Fibroblast of pulmonary artery (primary cell): Measurements from ENCODE around the gene LIG1.

Experiments used
- DNase-seq: peaks from one replicate; pipeline ENCODE4 v3.0.0-alpha.2; 2010; ENCODE audit warnings: low read depth
- H3K4me3 ChIP-seq: replicated peaks from 2 replicates; pipeline ENCODE4 v1.5.1; 2011; ENCODE audit warnings: low read depth, mild to moderate bottlenecking, control low read depth, low read length, moderate library complexity
- CTCF ChIP-seq: IDR thresholded peaks from 2 replicates; pipeline ENCODE4 v1.5.1; 2011; ENCODE audit warnings: mild to moderate bottlenecking, control low read depth, low read length, inconsistent platforms; ENCODE audit errors: missing control alignments

LIG1 gene

GRCh38 chr19:48183356-48183755 lies 13.2 kb upstream of the LIG1 start:
- H3K4me3 ChIP-seq: no peak overlapping the region
- no peak for DNase-seq
- TF ChIP-seq CTCF: no peak

GRCh38 chr19:48182434-48182833 lies 12.3 kb upstream of the LIG1 start:
- H3K4me3 ChIP-seq: no peak overlapping the region
- DNase-seq: no peak
- no peak for TF ChIP-seq CTCF

- no peak for DNase-seq
- H3K4me3 ChIP-seq: no peak overlapping the region
- TF ChIP-seq CTCF: no peak
Observed at GRCh38 chr19:48181505-48181904, 11.4 kb upstream of the LIG1 start.

GRCh38 chr19:48176226-48176625 lies 6.1 kb upstream of the LIG1 start:
- H3K4me3 ChIP-seq: no peak overlapping the region
- no peak for DNase-seq
- no peak for TF ChIP-seq CTCF

- H3K4me3 ChIP-seq: no peak overlapping the region
- no peak for DNase-seq
- TF ChIP-seq CTCF: no peak
Observed at GRCh38 chr19:48175578-48175977, 5.4 kb upstream of the LIG1 start.

- no peak overlapping the region for H3K4me3 ChIP-seq
- no peak for TF ChIP-seq CTCF
- DNase-seq: no peak
Observed at GRCh38 chr19:48174445-48175030, 4.4 kb upstream of the LIG1 start.

- no peak for DNase-seq
- TF ChIP-seq CTCF: no peak
- peak overlapping the region; percentile 87 for H3K4me3 ChIP-seq
Observed at GRCh38 chr19:48171710-48172109, 1.6 kb upstream of the LIG1 start.
